ENCODE results near the gene AARSD1.
"Not testable (repeated sequence)": the region's sequence is repeated elsewhere in the genome, so short reads cannot be mapped to it uniquely, and the experiment has no call there.

Gene AARSD1

GRCh38 chr17:42944211-42944610 is 20.0 kb downstream of the AARSD1 start:
- no peak for TF ChIP-seq CTCF (IDR thresholded peaks at IDR 0.05)
- Mint-ChIP-seq H3K27ac (no peak overlapping the region), H3K4me3 (no peak overlapping the region), H3K9me3 (no peaks in the 10 kb centered on the region), H3K4me1 (no peaks in the 10 kb centered on the region), H3K27me3 (ENCODE audit: low read depth, poor library complexity) (peaks cover 20% of the 10 kb centered on the region), H3K36me3 (ENCODE audit: low read depth) (peaks cover 1% of the 10 kb centered on the region)
- no peak for DNase-seq

- DNase-seq, result peak; percentile 51
- Mint-ChIP-seq H3K9me3 (no peaks in the 10 kb centered on the region), H3K27me3 (ENCODE audit: low read depth, poor library complexity) (peaks cover 53% of the 10 kb centered on the region), H3K4me1 (no peaks in the 10 kb centered on the region), H3K4me3 (no peak overlapping the region), H3K36me3 (ENCODE audit: low read depth) (no peaks in the 10 kb centered on the region), H3K27ac (no peak overlapping the region)
- TF ChIP-seq CTCF (IDR thresholded peaks at IDR 0.05), result peak; percentile 64
Observed at GRCh38 chr17:42937712-42938596, 26.3 kb downstream of the AARSD1 start.

GRCh38 chr17:42929497-42929844 is 34.8 kb downstream of the AARSD1 start:
- H3K36me3 Mint-ChIP-seq (ENCODE audit: low read depth), result no peaks in the 10 kb centered on the region
- no peak for TF ChIP-seq CTCF (IDR thresholded peaks at IDR 0.05)
- no peak for DNase-seq
- H3K4me1 Mint-ChIP-seq, result peaks cover 12% of the 10 kb centered on the region
- no peak overlapping the region for H3K27ac Mint-ChIP-seq
- peaks cover 4% of the 10 kb centered on the region for H3K9me3 Mint-ChIP-seq
- no peak overlapping the region for H3K4me3 Mint-ChIP-seq
- H3K27me3 Mint-ChIP-seq (ENCODE audit: low read depth, poor library complexity), result peaks cover 30% of the 10 kb centered on the region

- no peak overlapping the region for H3K4me3 Mint-ChIP-seq
- peak; percentile 57 for TF ChIP-seq CTCF (IDR thresholded peaks at IDR 0.05)
- no peaks in the 10 kb centered on the region for H3K36me3 Mint-ChIP-seq (ENCODE audit: low read depth)
- peaks cover 4% of the 10 kb centered on the region for H3K9me3 Mint-ChIP-seq
- H3K4me1 Mint-ChIP-seq, result peaks cover 12% of the 10 kb centered on the region
- H3K27ac Mint-ChIP-seq, result no peak overlapping the region
- H3K27me3 Mint-ChIP-seq (ENCODE audit: low read depth, poor library complexity), result peaks cover 25% of the 10 kb centered on the region
- DNase-seq, result peak; percentile 21
Observed at GRCh38 chr17:42928714-42929496, 35.3 kb downstream of the AARSD1 start.

DNA sequence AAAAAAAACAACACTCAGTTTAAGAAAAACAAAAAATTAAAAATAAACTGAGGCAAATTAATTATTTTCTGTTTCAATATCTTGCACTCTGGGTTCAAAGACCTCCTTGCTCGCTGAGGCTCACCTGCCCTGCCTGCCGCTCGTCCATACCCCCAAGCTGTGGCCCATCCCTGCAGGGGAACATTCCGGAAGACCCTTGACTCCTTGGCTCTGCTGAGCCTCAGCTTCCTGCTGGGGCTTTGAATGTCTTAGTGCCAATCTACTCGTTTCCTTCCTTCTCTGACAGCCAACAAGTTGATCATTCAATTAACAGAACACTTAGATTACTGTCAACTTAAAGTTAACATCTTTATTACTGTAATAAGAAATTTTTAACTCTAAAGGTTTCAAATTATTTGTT is 39.4 kb downstream of the AARSD1 start:
- no peak for TF ChIP-seq CTCF (IDR thresholded peaks at IDR 0.05)
- H3K27ac Mint-ChIP-seq, result no peak overlapping the region
- H3K36me3 Mint-ChIP-seq (ENCODE audit: low read depth), result no peaks in the 10 kb centered on the region
- no peak overlapping the region for H3K4me3 Mint-ChIP-seq
- DNase-seq, result no peak
- peaks cover 40% of the 10 kb centered on the region for H3K4me1 Mint-ChIP-seq
- H3K27me3 Mint-ChIP-seq (ENCODE audit: low read depth, poor library complexity), result peaks cover 21% of the 10 kb centered on the region
- peaks cover 4% of the 10 kb centered on the region for H3K9me3 Mint-ChIP-seq

DNA sequence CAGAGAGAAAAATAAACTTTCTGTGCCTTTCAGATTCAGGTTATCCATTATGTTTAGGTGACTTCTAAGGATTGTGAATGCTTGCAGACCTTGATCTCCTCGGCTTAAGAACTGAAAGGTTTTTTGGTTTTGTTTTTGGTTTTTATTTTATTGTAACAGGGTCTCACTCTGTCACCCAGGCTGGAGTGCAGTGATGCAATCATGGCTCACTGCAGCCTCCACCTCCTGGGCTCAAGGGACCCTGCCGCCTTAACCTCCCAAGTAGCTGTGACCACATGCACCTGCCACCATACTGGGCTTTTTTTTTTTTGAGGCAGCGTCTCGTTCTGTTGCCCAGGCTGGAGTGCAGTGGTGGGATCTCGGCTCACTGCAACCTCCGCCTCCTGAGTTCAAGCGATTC is 40.8 kb downstream of the AARSD1 start:
- H3K4me3 Mint-ChIP-seq; DNase-seq; H3K36me3 Mint-ChIP-seq (ENCODE audit: low read depth); H3K9me3 Mint-ChIP-seq; H3K27ac Mint-ChIP-seq: not testable (repeated sequence)
- Mint-ChIP-seq H3K27me3 (ENCODE audit: low read depth, poor library complexity) (peaks cover 18% of the 10 kb centered on the region), H3K4me1 (peaks cover 46% of the 10 kb centered on the region)

Data from nephron progenitor cell (in vitro differentiated cells).